ENCODE measurements around the gene FREM2.
A peak's percentile ranks its signal among the peaks of the same experiment; 100 is the strongest.

The FREM2 gene

GRCh38 chr13:38685431-38685830, 1.4 kb upstream of the FREM2 start:
- DNase-seq = no peak

DNA sequence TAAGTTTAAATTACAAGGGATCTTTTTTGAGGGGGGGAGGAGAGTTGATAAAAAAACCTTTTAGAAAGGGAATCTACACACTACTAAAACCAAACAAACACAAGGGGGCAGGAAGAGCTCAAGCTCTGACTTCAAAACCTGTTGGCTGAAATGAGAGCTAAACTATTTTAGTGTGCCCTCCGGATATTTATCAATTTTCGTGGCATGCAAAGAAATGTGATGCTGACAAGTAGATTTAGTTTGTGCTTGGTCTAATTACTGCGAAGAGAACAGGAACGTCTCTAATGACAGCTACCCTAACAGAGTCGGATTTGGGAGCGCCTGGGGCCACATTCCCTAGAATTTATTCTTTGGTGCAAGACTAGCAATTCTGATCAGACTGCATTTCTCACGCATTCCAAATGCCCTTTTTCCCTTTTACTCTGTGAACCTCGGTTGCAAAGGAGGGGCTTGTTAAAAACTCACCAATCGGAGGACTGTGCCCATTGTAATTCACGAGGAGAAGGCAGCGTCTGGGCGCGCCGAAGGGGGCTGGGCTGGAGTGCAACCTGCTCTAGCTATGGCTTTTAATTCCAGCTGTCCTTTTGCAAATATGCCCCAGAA, 802 bp upstream of the FREM2 start:
- peak in 13 of 58 donors; percentile 5 to 60 (median 37) for DNase-seq

DNA sequence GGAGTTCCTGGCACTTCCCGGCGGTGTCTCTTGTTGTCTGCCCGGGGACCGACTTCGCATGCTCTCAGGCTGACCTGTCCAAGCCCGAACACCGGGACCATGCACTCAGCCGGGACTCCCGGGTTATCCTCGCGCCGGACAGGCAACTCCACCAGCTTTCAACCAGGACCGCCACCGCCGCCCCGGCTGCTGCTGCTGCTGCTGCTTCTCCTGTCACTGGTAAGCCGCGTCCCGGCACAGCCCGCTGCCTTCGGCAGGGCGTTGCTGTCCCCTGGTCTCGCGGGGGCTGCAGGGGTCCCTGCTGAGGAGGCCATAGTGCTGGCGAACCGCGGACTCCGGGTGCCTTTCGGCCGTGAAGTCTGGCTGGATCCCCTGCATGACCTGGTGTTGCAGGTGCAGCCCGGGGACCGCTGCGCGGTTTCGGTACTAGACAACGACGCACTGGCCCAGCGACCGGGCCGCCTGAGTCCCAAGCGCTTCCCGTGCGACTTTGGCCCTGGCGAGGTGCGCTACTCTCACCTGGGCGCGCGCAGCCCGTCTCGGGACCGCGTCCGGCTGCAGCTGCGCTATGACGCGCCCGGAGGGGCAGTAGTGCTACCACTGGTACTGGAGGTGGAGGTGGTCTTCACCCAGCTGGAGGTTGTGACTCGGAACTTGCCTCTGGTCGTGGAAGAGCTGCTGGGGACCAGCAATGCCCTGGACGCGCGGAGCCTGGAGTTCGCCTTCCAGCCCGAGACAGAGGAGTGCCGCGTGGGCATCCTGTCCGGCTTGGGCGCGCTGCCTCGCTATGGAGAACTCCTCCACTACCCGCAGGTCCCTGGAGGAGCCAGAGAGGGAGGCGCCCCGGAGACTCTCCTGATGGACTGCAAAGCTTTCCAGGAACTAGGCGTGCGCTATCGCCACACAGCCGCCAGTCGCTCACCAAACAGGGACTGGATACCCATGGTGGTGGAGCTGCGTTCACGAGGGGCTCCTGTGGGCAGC, 661 bp downstream of the FREM2 start:
- DNase-seq = peak in 3 of 58 donors; percentile 35 to 43 (median 37)

DNA sequence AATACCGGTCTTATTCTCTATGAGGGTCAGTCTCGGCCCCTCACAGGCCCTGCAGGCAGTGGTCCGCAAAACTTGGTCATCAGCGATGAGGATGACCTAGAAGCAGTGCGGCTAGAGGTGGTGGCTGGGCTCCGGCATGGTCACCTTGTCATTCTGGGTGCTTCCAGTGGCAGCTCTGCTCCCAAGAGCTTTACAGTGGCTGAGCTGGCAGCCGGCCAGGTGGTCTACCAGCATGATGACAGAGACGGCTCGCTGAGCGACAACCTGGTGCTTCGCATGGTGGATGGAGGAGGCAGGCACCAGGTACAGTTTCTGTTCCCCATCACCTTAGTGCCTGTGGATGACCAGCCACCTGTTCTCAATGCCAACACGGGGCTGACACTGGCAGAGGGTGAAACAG, 1.8 kb downstream of the FREM2 start:
- DNase-seq = peak in 1 of 58 donors; percentile 5

- DNase-seq = no peak
These were observed 3.4 kb downstream of the FREM2 start for GRCh38 chr13:38690231-38690630.

DNA sequence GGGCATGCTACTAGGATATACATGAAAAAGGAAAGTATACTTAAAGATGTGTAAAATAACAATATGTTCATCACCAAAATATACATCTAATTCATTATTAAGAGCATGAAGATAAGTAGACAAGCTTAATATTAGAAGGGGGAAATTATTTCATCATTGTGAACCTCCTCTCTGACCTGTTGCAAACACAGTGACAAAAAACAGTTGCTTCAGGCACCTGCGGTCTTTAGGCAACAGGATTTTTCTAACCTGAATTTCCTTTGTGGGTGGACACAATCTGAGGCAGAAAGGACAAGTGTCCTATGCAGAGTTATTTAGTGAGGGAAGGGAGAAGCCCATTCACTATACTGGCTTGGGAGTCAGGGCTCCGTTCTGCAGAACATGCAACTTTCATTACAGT, 6.3 kb downstream of the FREM2 start:
- DNase-seq = no peak

GRCh38 chr13:38693641-38694040, 6.8 kb downstream of the FREM2 start:
- peak in 6 of 58 donors; percentile 2 to 23 (median 10) for DNase-seq

DNA sequence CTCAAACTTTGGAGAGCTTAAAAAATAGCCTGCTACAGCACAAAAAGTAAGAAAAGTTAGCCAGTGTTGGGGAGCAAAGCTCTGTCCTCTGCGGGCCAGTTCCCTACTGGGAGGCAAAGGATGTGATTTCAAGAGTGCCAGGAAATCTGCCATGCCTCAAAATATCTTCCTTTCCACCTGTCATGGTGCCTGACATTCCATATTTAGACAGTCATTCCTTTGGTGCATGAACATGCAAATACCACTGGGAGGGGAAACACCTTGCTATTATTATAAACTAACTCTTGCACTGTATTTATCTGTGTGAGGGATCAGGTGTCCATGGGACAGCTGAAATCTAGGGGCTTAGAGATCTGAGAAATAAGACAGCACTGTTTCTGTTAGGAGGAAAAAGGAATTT, 10.3 kb downstream of the FREM2 start:
- no peak for DNase-seq

GRCh38 chr13:38697628-38698333, 10.9 kb downstream of the FREM2 start:
- no peak for DNase-seq

DNA sequence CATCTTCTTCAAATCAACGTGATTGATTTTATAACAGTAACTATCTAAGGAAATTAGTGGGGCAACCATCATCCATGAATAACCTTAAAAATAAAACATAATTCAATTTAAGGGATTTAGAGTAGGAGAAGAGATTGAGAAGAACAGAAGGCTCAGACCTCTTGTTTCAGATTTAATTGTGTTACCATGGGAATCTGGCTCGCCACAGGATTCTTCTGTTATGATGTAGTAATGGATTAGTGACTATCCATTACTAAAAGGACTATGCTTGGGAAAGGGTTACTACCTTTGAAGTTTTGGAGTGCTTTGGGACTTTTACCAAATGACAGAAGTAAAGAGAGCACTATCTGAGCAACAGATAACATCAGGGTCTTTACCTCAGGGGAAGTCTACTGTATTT, 13.2 kb downstream of the FREM2 start:
- DNase-seq = no peak

- DNase-seq = no peak
These were observed 15.8 kb downstream of the FREM2 start for GRCh38 chr13:38702669-38703068.

- no peak for DNase-seq
These were observed 16.4 kb downstream of the FREM2 start for GRCh38 chr13:38703255-38703654.

- no peak for DNase-seq
These were observed 18.5 kb downstream of the FREM2 start for GRCh38 chr13:38705365-38705764.

DNA sequence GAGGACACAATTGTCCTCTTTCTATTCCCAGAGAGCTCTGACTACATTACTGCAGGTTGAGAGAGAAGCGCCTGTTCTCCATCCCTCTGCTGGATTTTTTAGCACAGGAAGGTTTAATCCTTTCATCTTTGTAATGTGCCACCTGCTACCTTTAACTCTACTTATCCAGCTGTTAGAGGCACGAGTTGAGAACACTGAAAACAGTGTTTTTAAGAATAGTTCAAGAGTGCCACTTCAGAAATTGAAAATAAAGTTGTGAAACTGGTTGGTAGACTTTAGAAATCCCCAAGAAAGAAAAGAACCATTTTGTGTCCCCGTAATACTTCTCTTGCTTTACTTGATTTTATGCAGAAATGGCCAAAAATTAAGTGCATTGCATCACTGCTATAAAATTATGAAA, 20.6 kb downstream of the FREM2 start:
- DNase-seq = no peak

DNA sequence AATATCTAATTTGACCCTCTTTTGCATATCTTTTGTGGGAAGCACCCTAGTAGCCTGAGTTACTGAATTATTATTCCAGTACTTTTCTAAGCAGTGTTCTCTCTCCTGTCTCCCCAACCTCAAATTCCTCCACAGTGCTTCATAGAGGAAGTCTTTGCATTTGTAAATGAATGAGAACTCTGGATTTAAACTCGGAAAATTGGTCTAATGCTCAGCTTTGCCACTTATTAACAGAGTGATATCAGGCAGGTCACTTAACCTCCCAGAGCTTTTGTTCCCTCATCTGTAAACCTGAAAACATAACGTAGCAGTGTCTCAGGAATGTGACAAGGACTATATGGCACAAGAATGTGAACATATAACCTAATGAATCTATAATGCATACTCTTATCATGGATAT, 26.2 kb downstream of the FREM2 start:
- DNase-seq = no peak

DNA sequence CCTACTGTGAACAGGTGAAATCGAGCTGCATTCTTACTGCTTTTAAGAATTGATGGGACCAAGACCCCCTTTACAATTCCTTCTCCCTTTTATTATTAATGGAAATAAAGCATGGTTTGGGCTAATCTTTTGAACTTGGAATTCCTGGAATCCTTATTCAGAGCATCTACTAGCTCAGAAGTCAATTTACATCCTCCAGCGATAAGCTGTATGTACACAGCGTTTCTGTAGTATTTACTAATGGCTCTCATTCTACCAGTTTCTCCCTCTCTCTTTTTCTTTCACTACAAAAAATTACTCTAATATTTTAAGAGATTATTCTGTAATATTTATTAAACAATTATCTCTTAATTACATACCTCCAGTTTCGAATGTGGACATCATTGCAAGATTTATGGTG, 31.5 kb downstream of the FREM2 start:
- no peak for DNase-seq

- DNase-seq = no peak
These were observed 43.5 kb downstream of the FREM2 start for GRCh38 chr13:38730332-38730731.

GRCh38 chr13:38733146-38733545, 46.3 kb downstream of the FREM2 start:
- DNase-seq = no peak

GRCh38 chr13:38735665-38736440, 49.0 kb downstream of the FREM2 start:
- DNase-seq = no peak

- DNase-seq = no peak
These were observed 56.6 kb downstream of the FREM2 start for GRCh38 chr13:38743466-38743865.

DNA sequence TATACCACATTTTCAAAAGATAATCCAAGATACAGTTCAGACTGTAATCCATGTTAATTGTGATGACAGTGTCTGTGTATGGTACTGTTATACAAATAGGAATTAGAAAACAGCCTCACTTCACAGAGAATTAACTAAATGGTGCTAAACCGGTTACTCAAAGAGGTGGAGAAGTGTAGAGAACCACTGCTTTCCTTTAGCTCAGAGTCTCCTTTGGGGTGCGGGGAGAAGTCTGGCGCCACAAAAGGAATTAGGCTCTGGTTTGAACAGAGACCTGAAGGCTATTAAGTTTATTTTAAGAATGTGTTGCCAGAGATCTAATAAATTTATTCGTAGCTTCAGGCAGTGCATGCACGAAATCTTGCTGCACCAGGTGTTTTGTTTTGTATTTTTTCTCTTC, 65.8 kb downstream of the FREM2 start:
- DNase-seq = no peak

Data from anterior cingulate cortex (tissue), 58 donors.